GM12873 (cell line): ENCODE data around the gene LDLRAD1.
A peak's percentile ranks its signal among the peaks of the same experiment; 100 is the strongest.

Source experiments
- CTCF ChIP-seq: IDR thresholded peaks from 2 replicates; pipeline ENCODE4 v1.5.1; 2012; ENCODE audit warnings: low read depth, mild to moderate bottlenecking, moderate library complexity, low read length, control low read depth; ENCODE audit not compliant: insufficient read depth; ENCODE audit errors: missing control alignments

The LDLRAD1 gene

GRCh38 chr1:53966794-53967193, 51.2 kb downstream of the LDLRAD1 start:
- no peak for TF ChIP-seq CTCF

- TF ChIP-seq CTCF: no peak
These were observed 53.9 kb downstream of the LDLRAD1 start for GRCh38 chr1:53964109-53964508.

GRCh38 chr1:53963460-53963859, 54.5 kb downstream of the LDLRAD1 start:
- TF ChIP-seq CTCF: no peak

GRCh38 chr1:53962395-53962794, 55.6 kb downstream of the LDLRAD1 start:
- no peak for TF ChIP-seq CTCF

- TF ChIP-seq CTCF: peak; percentile 56
These were observed 58.2 kb downstream of the LDLRAD1 start for GRCh38 chr1:53959664-53960250.
